Transverse colon (tissue), 3 donors: ENCODE measurements around the gene SMAD9.

ENCODE experiments used
- EP300 ChIP-seq: sonication (generic); formaldehyde crosslinking; IDR thresholded peaks from one replicate; pipeline ENCODE4 v1.6.1; 2017; ENCODE audit warnings: antibody characterized with exemption, low read depth
- POLR2A ChIP-seq: fragments of 450-650 bp; IDR thresholded peaks from one replicate; pipeline ENCODE4 v1.6.1; 2016; ENCODE audit warnings: antibody characterized with exemption, mild to moderate bottlenecking, moderate library complexity
- TF ChIP-seq, protein P1 (sequence below), 5 experiments: fragments of 200-600 bp in 3 of 5; fragments of 450-650 bp in 2 of 5; sonication (generic) in 3 of 5; IDR thresholded peaks; 1 replicate in 2 of 5; 2 replicates in 3 of 5; pipeline ENCODE4 v1.5.1; 2016 to 2017; ENCODE audit warnings: antibody characterized with exemption in 5 of 5, inconsistent platforms in 3 of 5, mild to moderate bottlenecking in 2 of 5, moderate library complexity in 1 of 5

DNA sequence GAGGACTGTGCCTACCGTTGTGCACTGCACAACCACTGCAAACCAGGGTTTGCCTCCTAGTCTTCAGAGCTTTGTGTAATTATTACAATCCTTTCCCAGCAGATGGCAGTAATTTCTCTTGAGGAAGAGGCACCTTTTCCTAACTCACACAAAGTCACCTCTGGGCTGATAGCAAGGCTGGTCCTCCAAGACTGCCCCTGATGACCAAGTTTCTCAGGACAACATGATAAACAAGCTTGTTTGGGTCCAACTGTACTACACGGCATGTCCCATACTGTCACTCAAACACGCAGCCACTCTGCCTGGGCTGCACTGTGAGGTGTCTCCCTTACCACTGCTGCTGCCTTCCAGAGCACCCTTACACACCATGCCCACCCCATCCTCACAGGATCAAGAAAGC is 61.7 kb downstream of the SMAD9 start:
- TF ChIP-seq POLR2A = no peak
- TF ChIP-seq, protein P1, sequence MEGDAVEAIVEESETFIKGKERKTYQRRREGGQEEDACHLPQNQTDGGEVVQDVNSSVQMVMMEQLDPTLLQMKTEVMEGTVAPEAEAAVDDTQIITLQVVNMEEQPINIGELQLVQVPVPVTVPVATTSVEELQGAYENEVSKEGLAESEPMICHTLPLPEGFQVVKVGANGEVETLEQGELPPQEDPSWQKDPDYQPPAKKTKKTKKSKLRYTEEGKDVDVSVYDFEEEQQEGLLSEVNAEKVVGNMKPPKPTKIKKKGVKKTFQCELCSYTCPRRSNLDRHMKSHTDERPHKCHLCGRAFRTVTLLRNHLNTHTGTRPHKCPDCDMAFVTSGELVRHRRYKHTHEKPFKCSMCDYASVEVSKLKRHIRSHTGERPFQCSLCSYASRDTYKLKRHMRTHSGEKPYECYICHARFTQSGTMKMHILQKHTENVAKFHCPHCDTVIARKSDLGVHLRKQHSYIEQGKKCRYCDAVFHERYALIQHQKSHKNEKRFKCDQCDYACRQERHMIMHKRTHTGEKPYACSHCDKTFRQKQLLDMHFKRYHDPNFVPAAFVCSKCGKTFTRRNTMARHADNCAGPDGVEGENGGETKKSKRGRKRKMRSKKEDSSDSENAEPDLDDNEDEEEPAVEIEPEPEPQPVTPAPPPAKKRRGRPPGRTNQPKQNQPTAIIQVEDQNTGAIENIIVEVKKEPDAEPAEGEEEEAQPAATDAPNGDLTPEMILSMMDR (IDR thresholded peaks at IDR 0.05) = peak; percentile 44 to 55 (median 52)
- no peak for TF ChIP-seq EP300
